ENCODE data around the gene ATRNL1. TPM values are rescaled to one million over a fixed set of nuclear protein-coding genes. Genes with fewer than 3 reads are reported as not detected.

ATRNL1 gene
- polyA plus RNA-seq, 1 donor from 2014 or later = 47.8 TPM

- Histone ChIP-seq H2AFZ (ENCODE audit: low read depth, low read length) (no peak overlapping the region), H3K9ac (ENCODE audit: low read length) (no peak overlapping the region), H4K20me1 (ENCODE audit: insufficient read depth) (no peaks in the 10 kb centered on the region), H3K27ac (ENCODE audit: low read length) (no peak overlapping the region), H3K79me2 (replicated peaks; ENCODE audit: insufficient read depth, low read length) (peaks cover 48% of the 10 kb centered on the region), H3K27me3 (ENCODE audit: insufficient read depth, low read depth, low read length) (no peaks in the 10 kb centered on the region), H3K4me2 (ENCODE audit: low read length) (no peak overlapping the region), H3K36me3 (ENCODE audit: insufficient read depth, low read length) (no peaks in the 10 kb centered on the region), H3K9me3 (ENCODE audit: low read length) (peaks cover 10% of the 10 kb centered on the region), H3K9me2 (ENCODE audit: insufficient read depth, low read length) (no peaks in the 10 kb centered on the region), H3F3A (ENCODE audit: insufficient read depth, low read length, poor library complexity, severe bottlenecking) (no peaks in the 10 kb centered on the region), H3K4me3 (ENCODE audit: low read length) (no peak overlapping the region)
- TF ChIP-seq MXI1 (conservative IDR thresholded peaks at IDR 0.05; ENCODE audit: poor library complexity, severe bottlenecking) (no peak), RAD21 (conservative IDR thresholded peaks at IDR 0.05) (no peak), EP300 (conservative IDR thresholded peaks at IDR 0.05; ENCODE audit: poor library complexity, severe bottlenecking) (no peak), REST (IDR thresholded peaks at IDR 0.05; ENCODE audit: borderline replicate concordance) (no peak), TAF1 (IDR thresholded peaks at IDR 0.05; ENCODE audit: low read depth) (no peak), POLR2AphosphoS5 (IDR thresholded peaks at IDR 0.05) (no peak), EZH2 (IDR thresholded peaks at IDR 0.05; ENCODE audit: borderline replicate concordance, insufficient read depth, low read length, poor library complexity, severe bottlenecking) (no peak), CTCF (IDR thresholded peaks at IDR 0.05; ENCODE audit: poor library complexity, severe bottlenecking) (no peak), SMC3 (conservative IDR thresholded peaks at IDR 0.05; ENCODE audit: poor library complexity) (no peak)
Observed at GRCh38 chr10:115107830-115108229, 14.7 kb downstream of the ATRNL1 start.

GRCh38 chr10:115117301-115117700 lies 24.1 kb downstream of the ATRNL1 start:
- Histone ChIP-seq H3K27ac (ENCODE audit: low read length) (no peak overlapping the region), H2AFZ (ENCODE audit: low read depth, low read length) (no peak overlapping the region), H3F3A (ENCODE audit: insufficient read depth, low read length, poor library complexity, severe bottlenecking) (no peaks in the 10 kb centered on the region), H3K9ac (ENCODE audit: low read length) (no peak overlapping the region), H3K9me2 (ENCODE audit: insufficient read depth, low read length) (no peaks in the 10 kb centered on the region), H3K36me3 (ENCODE audit: insufficient read depth, low read length) (no peaks in the 10 kb centered on the region), H4K20me1 (ENCODE audit: insufficient read depth) (no peaks in the 10 kb centered on the region), H3K79me2 (replicated peaks; ENCODE audit: insufficient read depth, low read length) (peaks cover 7% of the 10 kb centered on the region), H3K4me3 (ENCODE audit: low read length) (no peak overlapping the region), H3K4me2 (ENCODE audit: low read length) (no peak overlapping the region), H3K27me3 (ENCODE audit: insufficient read depth, low read depth, low read length) (no peaks in the 10 kb centered on the region), H3K9me3 (ENCODE audit: low read length) (no peaks in the 10 kb centered on the region)
- no peak for TF ChIP-seq EP300 (conservative IDR thresholded peaks at IDR 0.05; ENCODE audit: poor library complexity, severe bottlenecking)
- no peak for TF ChIP-seq MXI1 (conservative IDR thresholded peaks at IDR 0.05; ENCODE audit: poor library complexity, severe bottlenecking)
- TF ChIP-seq TAF1 (IDR thresholded peaks at IDR 0.05; ENCODE audit: low read depth) = no peak
- TF ChIP-seq REST (IDR thresholded peaks at IDR 0.05; ENCODE audit: borderline replicate concordance) = no peak
- TF ChIP-seq EZH2 (IDR thresholded peaks at IDR 0.05; ENCODE audit: borderline replicate concordance, insufficient read depth, low read length, poor library complexity, severe bottlenecking) = no peak
- no peak for TF ChIP-seq POLR2AphosphoS5 (IDR thresholded peaks at IDR 0.05)
